ENCODE data around the gene LTK. TPM values are rescaled to one million over a fixed set of nuclear protein-coding genes. Genes with fewer than 3 reads are reported as not detected.
A peak's percentile ranks its signal among the peaks of the same experiment; 100 is the strongest.

The LTK gene
- total and polyA plus RNA-seq, 2 of the 8 experiments (the other 6 are each of a cell fraction or from before 2014, with no cell fraction given): 0.05 to 0.19 TPM

- peaks cover 5 to 44% (median 29%) of the 10 kb centered on the region in 4 experiments for H3K36me3 ChIP-seq (ENCODE audit: control insufficient read depth in 2 of 4, insufficient read depth in 4 of 4, low read length in 3 of 4)
- H2BK20ac ChIP-seq (ENCODE audit: low read length): no peak overlapping the region
- WGBS, 2 experiments (ENCODE audit: extremely low coverage in 1 of 2, insufficient coverage in 1 of 2, insufficient read length in 1 of 2, insufficient replicate concordance in 2 of 2, low coverage in 1 of 2, low lambda C conversion rate in 2 of 2, missing lambda C conversion rate in 1 of 2): 93% methylated on average over 8 of the region's 8 CpGs; no CpG with 5 or more reads in 1 of the 2 experiments
- DNase-seq (ENCODE audit: low read depth in 1 of 2, low spot score in 2 of 2) (no peak), FAIRE-seq (no peak)
- no peak overlapping the region for H4K5ac ChIP-seq (ENCODE audit: insufficient read length, low read depth, low read length)
- H3K23me2 ChIP-seq (ENCODE audit: low read depth, low read length): no peaks in the 10 kb centered on the region; the same call in 1 of the 2 replicates
- H4K20me1 ChIP-seq (replicated peaks in 1 of 2; ENCODE audit: control insufficient read depth in 1 of 2, insufficient read depth in 2 of 2, low read length in 2 of 2): peaks cover 0 to 4% of the 10 kb centered on the region in 2 experiments
- no peak overlapping the region for H2BK5ac ChIP-seq (ENCODE audit: low read depth, low read length)
- no peaks in the 10 kb centered on the region for H3K9me3 ChIP-seq (ENCODE audit: insufficient read depth in 2 of 2, low read depth in 1 of 2, low read length in 1 of 2)
- H2BK120ac ChIP-seq (replicated peaks; ENCODE audit: low read depth, low read length): no peak overlapping the region
- H3K14ac ChIP-seq (ENCODE audit: insufficient read length): no peak overlapping the region
- no peaks in the 10 kb centered on the region for H3K79me2 ChIP-seq (ENCODE audit: control insufficient read depth in 1 of 2, insufficient read depth in 2 of 2, low read length in 2 of 2)
- H3K4me2 ChIP-seq (ENCODE audit: insufficient read depth in 1 of 2, low read depth in 2 of 2, low read length in 2 of 2): no peak overlapping the region
- H3K9ac ChIP-seq (replicated peaks in 1 of 4; ENCODE audit: extremely low read depth in 1 of 4, low read depth in 3 of 4, low read length in 3 of 4): no peak overlapping the region
- H3K79me1 ChIP-seq (ENCODE audit: low read depth, low read length): no peaks in the 10 kb centered on the region
- no peak overlapping the region for H2AK5ac ChIP-seq (ENCODE audit: low read depth, low read length)
- no peak overlapping the region for H2AFZ ChIP-seq (ENCODE audit: low read length)
- H3K27ac ChIP-seq (ENCODE audit: low read depth, low read length): no peak overlapping the region
- no peak overlapping the region for H3K23ac ChIP-seq (ENCODE audit: insufficient read length)
- no peak overlapping the region for H3K4me3 ChIP-seq (ENCODE audit: extremely low read depth in 1 of 4, insufficient read depth in 2 of 4, low read depth in 3 of 4, low read length in 4 of 4)
- no peak overlapping the region for H2BK12ac ChIP-seq (ENCODE audit: low read depth, low read length)
- no peak overlapping the region for H4K8ac ChIP-seq (ENCODE audit: extremely low read depth, insufficient read depth, low read length)
- POLR2A ChIA-PET (ENCODE audit: partially characterized antibody): interaction anchor here (0.8 to 1.3 kb wide), 3 partner anchors 9 to 64 kb away, joined by 3 to 4 read pairs (median 3); no protein-coding TSS in a partner anchor
- TF ChIP-seq BRCA1 (IDR thresholded peaks at IDR 0.05; ENCODE audit: low read depth, low read length) (no peak), RBBP5 (IDR thresholded peaks at IDR 0.05; ENCODE audit: borderline replicate concordance, low read depth, low read length) (no peak), RAD21 (IDR thresholded peaks at IDR 0.05 in 1 of 2, conservative IDR thresholded peaks at IDR 0.05 in 1 of 2; ENCODE audit: low read depth in 2 of 2, low read length in 2 of 2) (peak; percentile 82 to 83), CTCF (IDR thresholded peaks at IDR 0.05; ENCODE audit: control extremely low read depth in 1 of 3, insufficient read depth in 1 of 3, low read depth in 1 of 3, low read length in 3 of 3) (peak in 2 of 3 experiments; percentile 54 to 89; a peak in 2 of 4 replicates), RNF2 (IDR thresholded peaks at IDR 0.05; ENCODE audit: borderline replicate concordance, low read depth, low read length, missing control alignments, poor library complexity, severe bottlenecking) (no peak)
- H4K91ac ChIP-seq (replicated peaks; ENCODE audit: insufficient read length, low read length): no peak overlapping the region
- H3K56ac ChIP-seq (replicated peaks; ENCODE audit: insufficient read length, low read depth, low read length): no peak overlapping the region
- CTCF ChIA-PET (ENCODE audit: partially characterized antibody): interaction anchor here (0.6 to 4.9 kb wide), 38 partner anchors 9 to 537 kb away, joined by 3 to 46 read pairs (median 4); partner anchors contain the start of genes ITPKA and LTK
- no peaks in the 10 kb centered on the region for H3K27me3 ChIP-seq (replicated peaks in 1 of 4; ENCODE audit: control insufficient read depth in 3 of 4, extremely low read depth in 1 of 4, insufficient read depth in 3 of 4, low read length in 3 of 4)
- H3K4me1 ChIP-seq (replicated peaks in 1 of 4; ENCODE audit: control insufficient read depth in 3 of 4, insufficient read depth in 4 of 4, low read length in 3 of 4): no peaks in the 10 kb centered on the region
- no peak overlapping the region for H3K18ac ChIP-seq (ENCODE audit: extremely low read depth, low read length)
- no peak overlapping the region for H2BK15ac ChIP-seq (ENCODE audit: low read length)
- no peak overlapping the region for H3K4ac ChIP-seq (replicated peaks; ENCODE audit: insufficient read length, low read depth, low read length)
Observed at GRCh38 chr15:41465822-41466421, 47.7 kb downstream of the LTK start.

Measured in H1 (cell line).